ENCODE measurements around the gene SKIL. TPM values are rescaled to one million over a fixed set of nuclear protein-coding genes. Genes with fewer than 3 reads are reported as not detected.

SKIL gene
- total RNA-seq, 4 donors from 2014 or later: 24.9 to 50.6 (median 30.4) TPM

DNA sequence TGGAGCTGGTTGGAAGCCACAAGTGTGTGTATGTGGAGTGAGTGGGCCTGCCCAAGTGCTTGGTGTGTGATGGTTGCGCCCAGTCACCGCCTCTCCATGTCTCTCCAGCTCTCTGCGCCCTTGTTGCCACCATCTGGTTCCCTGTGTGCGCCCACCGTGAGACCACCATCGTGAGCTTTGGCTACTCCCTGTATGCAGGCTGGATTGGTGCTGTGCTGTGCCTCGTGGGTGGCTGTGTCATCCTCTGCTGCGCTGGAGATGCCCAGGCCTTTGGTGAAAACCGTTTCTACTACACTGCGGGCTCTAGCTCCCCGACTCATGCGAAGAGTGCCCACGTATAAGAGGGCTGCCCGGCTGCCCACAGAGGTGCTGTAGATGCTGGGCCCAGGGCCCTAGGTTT, 74.9 kb downstream of the SKIL start:
- TF ChIP-seq, protein P1, sequence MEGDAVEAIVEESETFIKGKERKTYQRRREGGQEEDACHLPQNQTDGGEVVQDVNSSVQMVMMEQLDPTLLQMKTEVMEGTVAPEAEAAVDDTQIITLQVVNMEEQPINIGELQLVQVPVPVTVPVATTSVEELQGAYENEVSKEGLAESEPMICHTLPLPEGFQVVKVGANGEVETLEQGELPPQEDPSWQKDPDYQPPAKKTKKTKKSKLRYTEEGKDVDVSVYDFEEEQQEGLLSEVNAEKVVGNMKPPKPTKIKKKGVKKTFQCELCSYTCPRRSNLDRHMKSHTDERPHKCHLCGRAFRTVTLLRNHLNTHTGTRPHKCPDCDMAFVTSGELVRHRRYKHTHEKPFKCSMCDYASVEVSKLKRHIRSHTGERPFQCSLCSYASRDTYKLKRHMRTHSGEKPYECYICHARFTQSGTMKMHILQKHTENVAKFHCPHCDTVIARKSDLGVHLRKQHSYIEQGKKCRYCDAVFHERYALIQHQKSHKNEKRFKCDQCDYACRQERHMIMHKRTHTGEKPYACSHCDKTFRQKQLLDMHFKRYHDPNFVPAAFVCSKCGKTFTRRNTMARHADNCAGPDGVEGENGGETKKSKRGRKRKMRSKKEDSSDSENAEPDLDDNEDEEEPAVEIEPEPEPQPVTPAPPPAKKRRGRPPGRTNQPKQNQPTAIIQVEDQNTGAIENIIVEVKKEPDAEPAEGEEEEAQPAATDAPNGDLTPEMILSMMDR (IDR thresholded peaks at IDR 0.05): no peak
- TF ChIP-seq EP300 (IDR thresholded peaks at IDR 0.05) (no peak), POLR2A (IDR thresholded peaks at IDR 0.05) (no peak)
- 90% methylated on average over 12 of the region's 14 CpGs for WGBS
- Histone ChIP-seq H3K27ac (no peak overlapping the region), H3K36me3 (no peaks in the 10 kb centered on the region), H3K4me3 (no peak overlapping the region), H3K27me3 (no peaks in the 10 kb centered on the region), H3K9me3 (no peaks in the 10 kb centered on the region), H3K4me1 (no peaks in the 10 kb centered on the region)
- no peak for DNase-seq (ENCODE audit: low spot score in 2 of 2)

DNA sequence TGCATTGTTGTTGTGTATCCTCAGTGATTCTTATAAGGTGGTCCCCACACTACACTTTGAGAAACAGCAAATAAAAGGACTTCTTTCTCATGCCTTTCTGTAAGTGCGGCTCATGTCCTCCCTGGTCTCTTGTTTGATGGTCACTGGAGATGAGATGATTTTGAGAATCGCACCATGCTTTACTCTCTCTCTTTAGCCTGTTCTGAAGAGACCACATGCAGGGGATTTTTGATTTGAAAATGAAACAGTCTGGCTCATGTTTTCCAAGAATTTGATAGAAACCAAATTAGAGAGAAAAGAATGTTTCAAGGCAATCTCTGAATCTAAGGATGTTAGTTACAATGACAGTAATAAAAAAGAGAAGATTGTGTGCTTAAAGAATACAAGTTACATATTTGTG, 79.2 kb downstream of the SKIL start:
- H3K36me3 ChIP-seq: no peaks in the 10 kb centered on the region
- H3K27ac ChIP-seq: no peak overlapping the region
- H3K4me3 ChIP-seq: no peak overlapping the region
- DNase-seq (ENCODE audit: low spot score in 2 of 2): no peak
- no peaks in the 10 kb centered on the region for H3K4me1 ChIP-seq
- H3K27me3 ChIP-seq: no peaks in the 10 kb centered on the region
- H3K9me3 ChIP-seq: no peaks in the 10 kb centered on the region
- TF ChIP-seq EP300 (IDR thresholded peaks at IDR 0.05) (no peak), POLR2A (IDR thresholded peaks at IDR 0.05) (no peak), POLR2AphosphoS5 (IDR thresholded peaks at IDR 0.05) (no peak)
- TF ChIP-seq, protein P1 (IDR thresholded peaks at IDR 0.05): no peak
- WGBS: 93% methylated on average over 2 of the region's 2 CpGs

DNA sequence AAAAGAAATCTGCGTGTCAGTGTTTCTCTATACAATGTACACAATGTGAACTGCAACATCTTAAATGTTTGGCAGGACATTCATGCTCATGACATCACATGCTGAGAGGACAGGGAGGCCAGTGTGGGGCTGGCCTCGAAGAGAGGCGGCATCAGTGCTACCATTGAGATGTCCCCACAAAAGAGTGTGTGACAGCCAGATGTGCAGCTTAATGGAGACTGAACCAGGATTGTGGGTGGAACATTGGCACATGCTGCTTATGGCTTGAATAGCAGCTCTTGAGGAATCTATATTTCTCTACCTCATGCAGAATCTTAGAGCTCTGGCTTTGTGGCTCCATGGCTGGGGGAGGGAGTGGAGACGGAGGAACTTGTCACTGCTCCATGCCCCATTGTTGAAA, 79.7 kb downstream of the SKIL start:
- no peak for DNase-seq (ENCODE audit: low spot score in 2 of 2)
- WGBS: 65% methylated on average over 4 of the region's 4 CpGs
- Histone ChIP-seq H3K27me3 (no peaks in the 10 kb centered on the region), H3K36me3 (no peaks in the 10 kb centered on the region), H3K27ac (no peak overlapping the region), H3K4me1 (no peaks in the 10 kb centered on the region), H3K9me3 (no peaks in the 10 kb centered on the region), H3K4me3 (no peak overlapping the region)
- no peak for TF ChIP-seq EP300 (IDR thresholded peaks at IDR 0.05)
- no peak for TF ChIP-seq POLR2A (IDR thresholded peaks at IDR 0.05)
- TF ChIP-seq, protein P1 (IDR thresholded peaks at IDR 0.05): no peak
- TF ChIP-seq POLR2AphosphoS5 (IDR thresholded peaks at IDR 0.05): no peak

DNA sequence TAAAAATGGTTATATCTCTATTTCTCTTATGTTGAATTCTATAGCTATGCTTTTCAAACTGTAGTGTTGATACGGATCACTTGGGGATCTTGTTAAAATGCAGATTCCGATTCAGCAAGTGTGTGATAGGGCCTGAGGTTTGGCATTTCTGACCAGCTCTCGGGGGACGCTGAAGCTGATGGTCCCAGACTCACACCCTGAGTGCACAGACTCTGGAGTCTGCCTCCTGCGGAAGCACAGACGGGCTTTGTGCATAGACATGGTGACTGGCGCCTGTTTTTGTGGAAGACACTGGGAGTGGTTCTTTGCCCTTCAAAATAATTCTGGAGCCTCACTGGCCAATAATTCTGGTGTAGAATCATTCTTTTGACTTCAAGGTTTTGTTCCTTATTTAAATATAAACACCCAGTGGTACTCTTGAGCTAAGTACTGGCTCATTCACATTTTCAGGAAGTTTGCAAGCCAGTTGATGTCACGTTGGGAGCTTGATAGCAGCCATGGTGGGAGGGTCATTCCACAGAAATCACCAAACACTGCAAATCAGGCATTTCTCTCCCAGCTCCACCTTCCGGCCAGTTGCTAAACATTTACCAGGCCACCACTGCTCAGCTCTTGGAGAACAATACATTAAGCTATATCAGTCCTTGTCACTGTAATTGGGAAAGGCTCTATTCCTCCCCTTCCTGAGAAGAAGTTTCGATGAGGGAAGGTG, 80.3 kb downstream of the SKIL start:
- no peak overlapping the region for H3K27ac ChIP-seq
- TF ChIP-seq, protein P1 (IDR thresholded peaks at IDR 0.05): no peak
- TF ChIP-seq POLR2A (IDR thresholded peaks at IDR 0.05) (no peak), EP300 (IDR thresholded peaks at IDR 0.05) (no peak), POLR2AphosphoS5 (IDR thresholded peaks at IDR 0.05) (no peak)
- no peaks in the 10 kb centered on the region for H3K36me3 ChIP-seq
- no peaks in the 10 kb centered on the region for H3K9me3 ChIP-seq
- no peaks in the 10 kb centered on the region for H3K27me3 ChIP-seq
- WGBS: 81% methylated on average over 10 of the region's 10 CpGs
- no peak for DNase-seq (ENCODE audit: low spot score in 2 of 2)
- H3K4me3 ChIP-seq: no peak overlapping the region
- no peaks in the 10 kb centered on the region for H3K4me1 ChIP-seq

DNA sequence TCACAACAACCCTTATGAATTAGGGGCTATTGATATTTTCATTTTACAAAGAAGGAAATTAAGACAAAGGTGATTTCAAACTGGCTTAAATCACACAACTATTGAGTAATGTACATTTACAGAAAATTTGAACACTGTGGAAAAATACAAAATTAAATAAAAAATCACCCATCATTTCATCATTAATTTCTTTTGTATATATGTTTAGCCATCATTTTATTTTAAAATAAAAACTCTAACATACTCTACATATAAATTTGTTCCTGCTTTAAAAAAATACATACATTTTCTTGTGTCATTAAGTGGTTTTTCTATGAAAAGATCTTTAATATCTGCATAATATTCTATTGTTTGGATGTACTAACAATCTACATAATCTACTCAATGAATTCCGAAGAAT, 81.3 kb downstream of the SKIL start:
- Histone ChIP-seq H3K4me1 (no peaks in the 10 kb centered on the region), H3K36me3 (no peaks in the 10 kb centered on the region), H3K9me3 (no peaks in the 10 kb centered on the region), H3K27ac (no peak overlapping the region), H3K27me3 (no peaks in the 10 kb centered on the region), H3K4me3 (no peak overlapping the region)
- WGBS: 96% methylated on average over 1 of the region's 1 CpG
- no peak for TF ChIP-seq POLR2A (IDR thresholded peaks at IDR 0.05)
- TF ChIP-seq, protein P1 (IDR thresholded peaks at IDR 0.05): no peak
- no peak for TF ChIP-seq POLR2AphosphoS5 (IDR thresholded peaks at IDR 0.05)
- TF ChIP-seq EP300 (IDR thresholded peaks at IDR 0.05): no peak
- no peak for DNase-seq (ENCODE audit: low spot score in 2 of 2)
